Measurements from ENCODE around the gene EIF4EBP3. TPM values are rescaled to one million over a fixed set of nuclear protein-coding genes. Genes with fewer than 3 reads are reported as not detected.

EIF4EBP3 gene
- total and polyA plus RNA-seq, 4 donors, result 5.4 to 37.5 (median 21.0) TPM

- 88% methylated on average over 22 of the region's 22 CpGs for WGBS, 2 donors
- no peaks in the 10 kb centered on the region for H3K36me3 ChIP-seq (ENCODE audit: control insufficient read depth in 1 of 2, insufficient read depth in 2 of 2, low read length in 1 of 2)
- no peaks in the 10 kb centered on the region for H3K4me1 ChIP-seq (ENCODE audit: control insufficient read depth in 1 of 2, insufficient read depth in 2 of 2, low read length in 2 of 2)
- DNase-seq (no peak), ATAC-seq (ENCODE audit: low FRiP score) (no peak)
- no peak overlapping the region for H3K4me3 ChIP-seq (ENCODE audit: low read length in 2 of 2)
- H3K9me3 ChIP-seq (ENCODE audit: control insufficient read depth, low read length), result no peaks in the 10 kb centered on the region
- intact Hi-C loops (cut with DNase I), result loop anchor here (2.0 to 10.0 kb wide), 2 partner anchors 66 to 138 kb away; partner anchors contain the start of genes CD14 (in 1 of the 2) and ZMAT2 (in 1 of the 2)
- H3K27ac ChIP-seq (ENCODE audit: low read depth in 1 of 2, low read length in 2 of 2), result no peak overlapping the region
- H3K27me3 ChIP-seq (ENCODE audit: control insufficient read depth in 1 of 2, insufficient read depth in 2 of 2, low read length in 1 of 2), result no peaks in the 10 kb centered on the region
Measured at GRCh38 chr5:140567136-140567818, 19.8 kb downstream of the EIF4EBP3 start.

- Histone ChIP-seq H3K27ac (ENCODE audit: low read depth in 1 of 2, low read length in 2 of 2) (no peak overlapping the region), H3K4me3 (ENCODE audit: low read length in 2 of 2) (no peak overlapping the region), H3K36me3 (ENCODE audit: control insufficient read depth in 1 of 2, insufficient read depth in 2 of 2, low read length in 1 of 2) (no peaks in the 10 kb centered on the region), H3K4me1 (ENCODE audit: control insufficient read depth in 1 of 2, insufficient read depth in 2 of 2, low read length in 2 of 2) (no peaks in the 10 kb centered on the region), H3K9me3 (ENCODE audit: control insufficient read depth, low read length) (no peaks in the 10 kb centered on the region), H3K27me3 (ENCODE audit: control insufficient read depth in 1 of 2, insufficient read depth in 2 of 2, low read length in 1 of 2) (no peaks in the 10 kb centered on the region)
- intact Hi-C loops (cut with DNase I), result loop anchor here (2.0 to 10.0 kb wide), 2 partner anchors 65 to 137 kb away; partner anchors contain the start of genes CD14 (in 1 of the 2) and ZMAT2 (in 1 of the 2)
- WGBS, 2 donors, result 95 to 97% methylated on average over 13 of the region's 13 CpGs
- ATAC-seq (ENCODE audit: low FRiP score) (no peak), DNase-seq (no peak)
Measured at GRCh38 chr5:140567871-140568270, 20.4 kb downstream of the EIF4EBP3 start.

GRCh38 chr5:140568443-140569063, 21.1 kb downstream of the EIF4EBP3 start:
- WGBS, 2 donors, result 91 to 97% methylated on average over 2 of the region's 2 CpGs
- no peak overlapping the region for H3K27ac ChIP-seq (ENCODE audit: low read depth in 1 of 2, low read length in 2 of 2)

GRCh38 chr5:140569197-140569596, 21.7 kb downstream of the EIF4EBP3 start:
- no peak for ATAC-seq (ENCODE audit: low FRiP score)
- DNase-seq, result no peak
- H3K27me3 ChIP-seq (ENCODE audit: control insufficient read depth in 1 of 2, insufficient read depth in 2 of 2, low read length in 1 of 2), result no peaks in the 10 kb centered on the region
- H3K4me3 ChIP-seq (ENCODE audit: low read length in 2 of 2), result no peak overlapping the region
- H3K9me3 ChIP-seq (ENCODE audit: control insufficient read depth, low read length), result no peaks in the 10 kb centered on the region
- H3K4me1 ChIP-seq (ENCODE audit: control insufficient read depth in 1 of 2, insufficient read depth in 2 of 2, low read length in 2 of 2), result no peaks in the 10 kb centered on the region
- intact Hi-C loops (cut with DNase I), result loop anchor here in 1 of 2 donors (10.0 kb wide), 1 partner anchor 136 kb away; the partner anchor contains the start of gene ZMAT2
- 61 to 63% methylated on average over 4 of the region's 4 CpGs for WGBS, 2 donors
- no peaks in the 10 kb centered on the region for H3K36me3 ChIP-seq (ENCODE audit: control insufficient read depth in 1 of 2, insufficient read depth in 2 of 2, low read length in 1 of 2)
- no peak overlapping the region for H3K27ac ChIP-seq (ENCODE audit: low read depth in 1 of 2, low read length in 2 of 2)

More at GRCh38 chr5:140568443-140569063, 21.1 kb downstream of the EIF4EBP3 start:
- H3K4me1 ChIP-seq (ENCODE audit: control insufficient read depth in 1 of 2, insufficient read depth in 2 of 2, low read length in 2 of 2), result no peaks in the 10 kb centered on the region
- no peak for DNase-seq
- ATAC-seq (ENCODE audit: low FRiP score), result no peak
- H3K9me3 ChIP-seq (ENCODE audit: control insufficient read depth, low read length), result no peaks in the 10 kb centered on the region
- intact Hi-C loops (cut with DNase I), result loop anchor here in 1 of 2 donors (10.0 kb wide), 1 partner anchor 136 kb away; the partner anchor contains the start of gene ZMAT2
- H3K4me3 ChIP-seq (ENCODE audit: low read length in 2 of 2), result no peak overlapping the region
- H3K27me3 ChIP-seq (ENCODE audit: control insufficient read depth in 1 of 2, insufficient read depth in 2 of 2, low read length in 1 of 2), result no peaks in the 10 kb centered on the region
- no peaks in the 10 kb centered on the region for H3K36me3 ChIP-seq (ENCODE audit: control insufficient read depth in 1 of 2, insufficient read depth in 2 of 2, low read length in 1 of 2)

- no peak for DNase-seq
- H3K36me3 ChIP-seq (ENCODE audit: control insufficient read depth in 1 of 2, insufficient read depth in 2 of 2, low read length in 1 of 2), result no peaks in the 10 kb centered on the region
- no peak overlapping the region for H3K4me3 ChIP-seq (ENCODE audit: low read length in 2 of 2)
- intact Hi-C loops (cut with DNase I), result no loop called here
- no peak for ATAC-seq (ENCODE audit: low FRiP score)
- H3K4me1 ChIP-seq (ENCODE audit: control insufficient read depth in 1 of 2, insufficient read depth in 2 of 2, low read length in 2 of 2), result no peaks in the 10 kb centered on the region
- no peaks in the 10 kb centered on the region for H3K9me3 ChIP-seq (ENCODE audit: control insufficient read depth, low read length)
- no peak overlapping the region for H3K27ac ChIP-seq (ENCODE audit: low read depth in 1 of 2, low read length in 2 of 2)
- no peaks in the 10 kb centered on the region for H3K27me3 ChIP-seq (ENCODE audit: control insufficient read depth in 1 of 2, insufficient read depth in 2 of 2, low read length in 1 of 2)
- 85 to 86% methylated on average over 4 of the region's 4 CpGs for WGBS, 2 donors
Measured at GRCh38 chr5:140570058-140570457, 22.6 kb downstream of the EIF4EBP3 start.

GRCh38 chr5:140570488-140570887, 23.0 kb downstream of the EIF4EBP3 start:
- DNase-seq (no peak), ATAC-seq (ENCODE audit: low FRiP score) (no peak)
- H3K27ac ChIP-seq (ENCODE audit: low read depth in 1 of 2, low read length in 2 of 2), result no peak overlapping the region
- no peak overlapping the region for H3K4me3 ChIP-seq (ENCODE audit: low read length in 2 of 2)
- WGBS, 2 donors, result 98 to 100% methylated on average over 1 of the region's 1 CpG
- intact Hi-C loops (cut with DNase I), result no loop called here
- H3K27me3 ChIP-seq (ENCODE audit: control insufficient read depth in 1 of 2, insufficient read depth in 2 of 2, low read length in 1 of 2), result no peaks in the 10 kb centered on the region
- no peaks in the 10 kb centered on the region for H3K36me3 ChIP-seq (ENCODE audit: control insufficient read depth in 1 of 2, insufficient read depth in 2 of 2, low read length in 1 of 2)
- H3K4me1 ChIP-seq (ENCODE audit: control insufficient read depth in 1 of 2, insufficient read depth in 2 of 2, low read length in 2 of 2), result no peaks in the 10 kb centered on the region
- no peaks in the 10 kb centered on the region for H3K9me3 ChIP-seq (ENCODE audit: control insufficient read depth, low read length)

- no peaks in the 10 kb centered on the region for H3K36me3 ChIP-seq (ENCODE audit: control insufficient read depth in 1 of 2, insufficient read depth in 2 of 2, low read length in 1 of 2)
- no peaks in the 10 kb centered on the region for H3K27me3 ChIP-seq (ENCODE audit: control insufficient read depth in 1 of 2, insufficient read depth in 2 of 2, low read length in 1 of 2)
- H3K4me1 ChIP-seq (ENCODE audit: control insufficient read depth in 1 of 2, insufficient read depth in 2 of 2, low read length in 2 of 2), result no peaks in the 10 kb centered on the region
- 69 to 71% methylated on average over 5 of the region's 5 CpGs for WGBS, 2 donors
- intact Hi-C loops (cut with DNase I), result no loop called here
- no peaks in the 10 kb centered on the region for H3K9me3 ChIP-seq (ENCODE audit: control insufficient read depth, low read length)
- ATAC-seq (ENCODE audit: low FRiP score), result no peak
- DNase-seq, result no peak
- no peak overlapping the region for H3K27ac ChIP-seq (ENCODE audit: low read depth in 1 of 2, low read length in 2 of 2)
- no peak overlapping the region for H3K4me3 ChIP-seq (ENCODE audit: low read length in 2 of 2)
Measured at GRCh38 chr5:140571105-140571504, 23.6 kb downstream of the EIF4EBP3 start.

- DNase-seq (no peak), ATAC-seq (ENCODE audit: low FRiP score) (no peak)
- WGBS, 2 donors, result 94 to 95% methylated on average over 7 of the region's 7 CpGs
- no peaks in the 10 kb centered on the region for H3K27me3 ChIP-seq (ENCODE audit: control insufficient read depth in 1 of 2, insufficient read depth in 2 of 2, low read length in 1 of 2)
- no peaks in the 10 kb centered on the region for H3K9me3 ChIP-seq (ENCODE audit: control insufficient read depth, low read length)
- H3K36me3 ChIP-seq (ENCODE audit: control insufficient read depth in 1 of 2, insufficient read depth in 2 of 2, low read length in 1 of 2), result no peaks in the 10 kb centered on the region
- intact Hi-C loops (cut with DNase I), result no loop called here
- H3K27ac ChIP-seq (ENCODE audit: low read depth in 1 of 2, low read length in 2 of 2), result no peak overlapping the region
- H3K4me3 ChIP-seq (ENCODE audit: low read length in 2 of 2), result no peak overlapping the region
- H3K4me1 ChIP-seq (ENCODE audit: control insufficient read depth in 1 of 2, insufficient read depth in 2 of 2, low read length in 2 of 2), result no peaks in the 10 kb centered on the region
Measured at GRCh38 chr5:140573683-140574082, 26.2 kb downstream of the EIF4EBP3 start.

- Histone ChIP-seq H3K4me1 (ENCODE audit: control insufficient read depth in 1 of 2, insufficient read depth in 2 of 2, low read length in 2 of 2) (no peaks in the 10 kb centered on the region), H3K4me3 (ENCODE audit: low read length in 2 of 2) (no peak overlapping the region), H3K36me3 (ENCODE audit: control insufficient read depth in 1 of 2, insufficient read depth in 2 of 2, low read length in 1 of 2) (no peaks in the 10 kb centered on the region), H3K27ac (ENCODE audit: low read depth in 1 of 2, low read length in 2 of 2) (no peak overlapping the region), H3K27me3 (ENCODE audit: control insufficient read depth in 1 of 2, insufficient read depth in 2 of 2, low read length in 1 of 2) (no peaks in the 10 kb centered on the region), H3K9me3 (ENCODE audit: control insufficient read depth, low read length) (no peaks in the 10 kb centered on the region)
- no peak for DNase-seq
- no peak for ATAC-seq (ENCODE audit: low FRiP score)
- intact Hi-C loops (cut with DNase I), result no loop called here
- WGBS, 2 donors, result 29 to 34% methylated on average over 3 of the region's 3 CpGs
Measured at GRCh38 chr5:140574165-140574564, 26.7 kb downstream of the EIF4EBP3 start.

Data from aorta (tissue), 5 donors.